AG10803 (cell line): Measurements from ENCODE around the gene RALB.

Experiments
- DNase-seq: peaks from one replicate; pipeline ENCODE4 v3.0.0; 2010; ENCODE audit warnings: low read depth
- H3K4me3 ChIP-seq: 2 replicates; pipeline ENCODE4 v1.5.1; 2011; ENCODE audit warnings: mild to moderate bottlenecking, low read length, control low read depth
- CTCF ChIP-seq: conservative IDR thresholded peaks from 2 replicates; pipeline ENCODE4 v1.5.1; 2011; ENCODE audit warnings: mild to moderate bottlenecking, low read length, control low read depth, inconsistent platforms

RALB gene

GRCh38 chr2:120322329-120322728, 69.7 kb downstream of the RALB start:
- H3K4me3 ChIP-seq: no peak overlapping the region
- TF ChIP-seq CTCF: no peak
- DNase-seq: no peak

GRCh38 chr2:120323214-120323613, 70.6 kb downstream of the RALB start:
- DNase-seq: peak; percentile 83
- no peak for TF ChIP-seq CTCF
- H3K4me3 ChIP-seq: no peak overlapping the region

- no peak for TF ChIP-seq CTCF
- no peak for DNase-seq
Observed at GRCh38 chr2:120323807-120324399, 71.3 kb downstream of the RALB start.

GRCh38 chr2:120324933-120325332, 72.3 kb downstream of the RALB start:
- no peak overlapping the region for H3K4me3 ChIP-seq
- TF ChIP-seq CTCF: no peak
- no peak for DNase-seq

More at GRCh38 chr2:120323807-120324399, 71.3 kb downstream of the RALB start:
- H3K4me3 ChIP-seq: no peak overlapping the region

GRCh38 chr2:120326066-120326465, 73.4 kb downstream of the RALB start:
- H3K4me3 ChIP-seq: no peak overlapping the region
- no peak for TF ChIP-seq CTCF
- no peak for DNase-seq

- TF ChIP-seq CTCF: no peak
- H3K4me3 ChIP-seq: no peak overlapping the region
- no peak for DNase-seq
Observed at GRCh38 chr2:120330946-120331822, 78.5 kb downstream of the RALB start.

GRCh38 chr2:120331903-120332302, 79.3 kb downstream of the RALB start:
- no peak for DNase-seq
- no peak overlapping the region for H3K4me3 ChIP-seq
- no peak for TF ChIP-seq CTCF
